Measurements from ENCODE around the gene NBL1. TPM values are rescaled to one million over a fixed set of nuclear protein-coding genes. Genes with fewer than 3 reads are reported as not detected.
"Not testable (repeated sequence)": the region's sequence is repeated elsewhere in the genome, so short reads cannot be mapped to it uniquely, and the experiment has no call there.

Gene NBL1
- total RNA-seq, 3 donors from 2014 or later, result 20.7 to 27.6 (median 20.7) TPM

DNA sequence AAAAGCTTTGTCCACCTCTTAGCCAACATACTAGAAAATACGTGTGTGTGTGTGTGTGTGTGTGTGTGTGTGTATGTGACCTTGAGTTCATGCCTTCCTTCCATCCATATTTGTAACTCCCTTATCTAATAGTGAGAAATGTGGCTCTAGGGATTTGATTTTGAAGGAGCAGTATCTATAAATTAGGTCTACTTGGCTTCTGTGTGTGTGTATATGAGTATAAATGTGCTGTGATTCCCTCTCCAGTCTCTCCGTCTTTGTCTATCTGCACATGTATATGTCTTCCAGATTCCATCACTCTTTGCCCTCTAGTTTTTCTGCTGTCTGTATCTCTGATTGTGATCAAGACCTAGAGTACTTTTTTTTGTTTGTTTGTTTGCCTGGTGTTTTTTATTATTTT is 11.9 kb upstream of the NBL1 start:
- no peaks in the 10 kb centered on the region for H3K4me1 Mint-ChIP-seq (ENCODE audit: low read depth)
- ATAC-seq, result no peak
- H3K36me3 Mint-ChIP-seq (ENCODE audit: insufficient read depth), result peaks cover 5% of the 10 kb centered on the region
- no peak overlapping the region for H3K4me3 Mint-ChIP-seq
- no peak for DNase-seq
- H3K27me3 Mint-ChIP-seq (ENCODE audit: low read depth), result no peaks in the 10 kb centered on the region
- no peaks in the 10 kb centered on the region for H3K9me3 Mint-ChIP-seq

DNA sequence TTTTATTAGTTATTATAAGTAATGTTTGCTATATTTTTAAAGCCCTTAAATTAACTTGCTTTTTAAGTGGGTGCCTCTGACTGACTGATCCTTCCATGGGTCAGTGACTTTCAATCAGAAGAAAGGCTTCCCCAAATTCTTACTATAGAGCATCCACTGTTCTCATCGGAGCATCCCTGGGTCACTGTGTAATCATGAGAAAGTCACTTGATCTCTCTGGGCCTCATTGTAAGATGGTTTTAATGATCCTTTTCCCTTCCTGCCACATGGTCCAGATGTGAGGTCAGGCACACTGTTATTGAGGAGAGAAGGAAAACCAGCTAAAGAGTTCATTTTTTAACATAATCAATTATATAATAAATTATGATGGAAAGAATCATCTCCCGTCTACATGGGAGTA is 11.0 kb upstream of the NBL1 start:
- no peaks in the 10 kb centered on the region for H3K27me3 Mint-ChIP-seq (ENCODE audit: low read depth)
- no peaks in the 10 kb centered on the region for H3K9me3 Mint-ChIP-seq
- H3K4me1 Mint-ChIP-seq (ENCODE audit: low read depth), result no peaks in the 10 kb centered on the region

DNA sequence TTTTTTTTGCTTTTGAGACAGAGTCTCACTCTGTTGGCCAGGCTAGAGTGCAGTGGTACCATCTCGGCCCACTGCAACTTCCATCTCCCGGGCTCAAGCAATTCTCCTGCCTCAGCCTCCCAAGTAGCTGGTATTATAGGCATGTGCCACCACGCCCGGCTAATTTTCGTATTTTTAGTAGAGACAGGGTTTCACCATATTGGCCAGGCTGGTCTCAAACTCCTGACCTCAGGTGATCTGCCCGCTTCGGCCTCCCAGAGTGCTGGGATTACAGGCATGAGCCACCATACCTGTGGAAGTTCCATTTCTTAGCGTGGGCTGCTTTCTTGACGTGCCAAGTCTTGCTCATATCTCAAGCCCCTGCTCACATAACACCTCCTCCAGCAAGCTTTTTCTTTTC is 9.0 kb upstream of the NBL1 start:
- not testable (repeated sequence) for DNase-seq; ATAC-seq; H3K27me3 Mint-ChIP-seq (ENCODE audit: low read depth); H3K9me3 Mint-ChIP-seq; H3K4me3 Mint-ChIP-seq; H3K36me3 Mint-ChIP-seq (ENCODE audit: insufficient read depth); H3K4me1 Mint-ChIP-seq (ENCODE audit: low read depth)

More for the DNA sequence above, 11.0 kb upstream of the NBL1 start:
- ATAC-seq (no peak), DNase-seq (no peak)
- Mint-ChIP-seq H3K4me3 (no peak overlapping the region), H3K36me3 (ENCODE audit: insufficient read depth) (peaks cover 2% of the 10 kb centered on the region)

DNA sequence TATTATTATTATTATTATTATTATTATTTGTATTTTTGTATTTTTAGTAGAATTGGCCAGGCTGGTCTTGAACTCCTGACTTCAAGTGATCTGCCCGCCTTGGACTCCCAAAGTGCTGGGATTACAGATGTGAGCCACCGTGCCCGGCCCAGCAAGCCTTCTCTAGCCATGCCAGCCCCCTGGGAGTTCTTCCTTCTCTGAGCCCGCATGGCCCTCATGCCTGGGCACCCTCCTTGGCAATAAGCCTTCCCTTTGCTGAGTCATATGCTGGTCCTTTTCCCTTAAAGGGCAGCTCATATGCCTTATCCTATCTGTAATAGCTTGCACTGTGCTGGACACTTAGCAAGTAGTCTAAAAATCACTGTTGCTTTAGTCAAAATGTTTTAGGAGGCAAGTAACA is 8.5 kb upstream of the NBL1 start:
- H3K4me1 Mint-ChIP-seq (ENCODE audit: low read depth), result no peaks in the 10 kb centered on the region
- no peak for ATAC-seq
- no peak overlapping the region for H3K4me3 Mint-ChIP-seq
- H3K27me3 Mint-ChIP-seq (ENCODE audit: low read depth), result no peaks in the 10 kb centered on the region
- no peaks in the 10 kb centered on the region for H3K9me3 Mint-ChIP-seq
- H3K36me3 Mint-ChIP-seq (ENCODE audit: insufficient read depth), result no peaks in the 10 kb centered on the region
- no peak for DNase-seq

DNA sequence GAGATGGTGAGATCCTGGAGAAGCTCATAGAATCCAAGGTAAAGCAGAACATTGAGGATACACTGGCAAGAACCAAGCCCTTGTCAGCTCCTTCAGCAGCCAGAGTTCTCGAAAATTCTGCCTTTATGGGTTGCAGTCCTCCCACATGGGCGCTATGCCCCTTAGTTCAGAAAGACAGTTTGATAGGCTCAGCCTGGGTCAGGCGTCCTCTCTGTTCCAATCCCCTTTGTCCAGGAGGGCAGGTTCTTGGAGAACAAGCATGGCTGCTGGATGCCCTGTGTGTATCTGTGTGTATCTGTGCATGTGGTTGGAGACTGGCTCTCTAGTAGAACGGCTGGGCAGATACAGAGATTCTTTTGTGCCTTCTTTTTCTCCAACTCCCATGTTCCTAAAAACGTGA is 8.0 kb upstream of the NBL1 start:
- ATAC-seq (no peak), DNase-seq (no peak)
- no peaks in the 10 kb centered on the region for H3K4me1 Mint-ChIP-seq (ENCODE audit: low read depth)
- H3K36me3 Mint-ChIP-seq (ENCODE audit: insufficient read depth), result no peaks in the 10 kb centered on the region
- no peak overlapping the region for H3K4me3 Mint-ChIP-seq
- no peaks in the 10 kb centered on the region for H3K9me3 Mint-ChIP-seq
- H3K27me3 Mint-ChIP-seq (ENCODE audit: low read depth), result no peaks in the 10 kb centered on the region

DNA sequence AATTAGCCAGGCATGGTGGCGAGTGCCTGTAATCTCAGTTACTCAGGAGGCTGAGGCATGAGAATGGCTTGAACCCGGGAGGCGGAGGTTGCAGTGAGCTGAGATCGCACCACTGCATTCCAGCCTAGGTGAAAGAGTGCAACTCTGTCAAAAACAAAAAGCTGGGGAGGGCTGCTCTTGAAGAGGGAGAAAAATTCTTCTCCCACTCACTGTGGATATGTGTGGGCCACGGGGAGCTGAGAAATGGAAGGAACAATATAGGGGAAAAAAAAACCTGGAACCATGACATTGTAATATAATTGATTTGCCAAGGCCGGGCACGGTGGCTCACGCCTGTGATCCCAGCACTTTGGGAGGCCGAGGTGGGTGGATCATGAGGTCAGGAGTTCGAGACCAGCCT is 7.4 kb upstream of the NBL1 start:
- not testable (repeated sequence) for ATAC-seq; H3K27me3 Mint-ChIP-seq (ENCODE audit: low read depth); H3K9me3 Mint-ChIP-seq; H3K4me3 Mint-ChIP-seq; H3K4me1 Mint-ChIP-seq (ENCODE audit: low read depth); DNase-seq; H3K36me3 Mint-ChIP-seq (ENCODE audit: insufficient read depth)

DNA sequence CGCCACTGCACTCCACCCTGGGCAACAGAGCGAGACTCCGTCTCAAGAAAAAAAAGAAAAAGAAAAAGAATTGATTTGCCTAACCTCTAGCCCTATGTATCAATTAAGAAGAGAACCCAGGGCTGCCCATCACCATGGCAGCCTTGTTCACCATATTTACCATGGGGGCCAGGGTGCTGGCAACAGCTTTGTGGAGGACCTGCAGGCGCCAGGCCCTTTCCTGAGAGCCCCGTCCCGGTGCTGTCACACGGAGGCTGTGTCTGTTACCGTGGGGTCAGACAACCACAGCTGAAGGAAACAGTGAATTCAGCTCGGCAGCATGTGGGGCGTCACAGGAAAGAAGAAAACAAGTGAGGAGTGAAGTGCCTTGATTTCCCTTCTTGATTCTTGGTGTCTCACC is 6.5 kb upstream of the NBL1 start:
- Mint-ChIP-seq H3K4me3 (no peak overlapping the region), H3K9me3 (no peaks in the 10 kb centered on the region), H3K36me3 (ENCODE audit: insufficient read depth) (no peaks in the 10 kb centered on the region), H3K27me3 (ENCODE audit: low read depth) (peaks cover under 1% of the 10 kb centered on the region), H3K4me1 (ENCODE audit: low read depth) (no peaks in the 10 kb centered on the region)
- DNase-seq, result no peak
- no peak for ATAC-seq

DNA sequence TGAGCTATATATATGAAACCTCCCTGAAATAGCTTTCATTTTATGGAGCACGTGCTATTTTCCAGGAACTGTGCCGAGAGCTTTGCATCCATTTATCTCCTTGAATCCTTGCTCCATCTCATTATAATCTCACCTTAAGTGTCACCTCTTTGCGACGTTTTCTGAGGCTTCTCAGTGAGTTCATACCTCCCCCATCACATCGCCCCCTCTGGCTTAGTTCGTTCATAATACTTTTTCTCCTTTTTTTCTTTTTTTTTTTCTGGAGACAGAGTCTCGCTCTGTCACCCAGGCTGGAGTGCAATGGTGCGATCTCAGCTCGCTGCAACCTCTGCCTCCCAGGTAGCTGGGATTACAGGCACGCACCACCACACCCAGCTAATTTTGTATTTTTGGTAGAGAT is 4.9 kb upstream of the NBL1 start:
- DNase-seq; H3K4me1 Mint-ChIP-seq (ENCODE audit: low read depth); H3K36me3 Mint-ChIP-seq (ENCODE audit: insufficient read depth); H3K9me3 Mint-ChIP-seq; H3K4me3 Mint-ChIP-seq; ATAC-seq: not testable (repeated sequence)
- peaks cover 10% of the 10 kb centered on the region for H3K27me3 Mint-ChIP-seq (ENCODE audit: low read depth)

DNA sequence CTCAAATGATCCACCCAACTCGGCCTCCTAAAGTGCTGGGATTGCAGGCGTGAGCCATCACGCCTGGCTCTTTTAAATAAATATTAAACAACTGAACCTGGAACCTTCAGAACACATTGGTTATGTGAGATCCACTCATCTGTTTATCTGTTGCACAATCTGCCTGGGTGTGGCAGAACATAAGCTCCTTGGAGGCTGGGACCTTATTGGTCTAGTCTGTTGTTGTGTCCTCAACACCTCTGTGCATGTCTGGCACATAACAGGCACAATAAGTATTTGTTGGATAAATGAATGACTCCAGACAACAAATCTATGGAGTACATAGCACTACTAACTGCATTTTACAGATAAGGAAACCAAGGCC is 4.1 kb upstream of the NBL1 start:
- ATAC-seq, result no peak
- DNase-seq, result no peak
- no peaks in the 10 kb centered on the region for H3K9me3 Mint-ChIP-seq

DNA sequence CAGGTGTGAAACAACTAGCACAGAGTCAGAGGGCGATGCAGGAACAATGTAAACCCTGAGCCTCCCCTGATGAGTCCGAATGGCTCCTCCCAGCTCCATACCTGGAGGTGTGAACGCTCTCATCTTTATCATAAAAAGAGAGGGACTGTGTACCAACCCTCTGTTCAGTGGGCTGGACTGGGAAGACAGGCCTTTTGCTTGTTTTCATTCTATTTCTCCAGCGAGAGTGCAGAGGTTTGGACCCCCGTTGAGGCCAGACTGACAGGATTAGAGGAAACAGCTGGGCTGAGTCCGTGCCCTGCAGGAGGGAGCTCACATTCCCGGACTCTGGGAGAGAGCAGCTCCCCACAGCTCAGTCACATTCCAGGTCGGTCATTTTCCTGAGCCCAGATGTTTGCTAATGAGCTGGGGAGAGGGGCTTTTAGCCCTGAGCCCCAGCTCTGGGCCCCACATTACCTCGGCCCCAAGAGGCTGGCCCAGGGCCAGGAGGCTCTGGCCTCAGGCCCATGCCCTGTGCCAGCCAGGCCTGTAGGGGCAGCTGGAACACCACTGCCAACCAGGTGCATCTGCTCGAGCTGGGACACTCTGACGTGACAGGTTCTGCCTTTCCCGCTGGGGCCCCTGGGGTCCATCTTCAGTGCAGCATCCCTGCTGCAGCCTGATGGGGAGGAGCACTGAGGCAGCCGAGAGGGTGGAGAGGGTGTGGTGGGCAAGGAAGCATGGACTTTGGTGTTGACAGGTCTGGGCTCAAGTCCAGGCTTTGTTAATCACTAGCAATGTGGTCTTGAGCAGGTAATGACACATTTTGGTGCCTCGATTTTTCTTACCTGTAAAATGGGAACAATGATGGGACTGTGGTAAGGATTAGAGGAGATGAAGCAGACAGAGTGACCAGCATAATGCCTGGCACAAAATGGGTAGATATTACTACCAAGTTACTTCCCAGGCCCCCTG is 3.5 kb upstream of the NBL1 start:
- H3K27me3 Mint-ChIP-seq (ENCODE audit: low read depth), result peaks cover 12% of the 10 kb centered on the region
- H3K9me3 Mint-ChIP-seq, result no peaks in the 10 kb centered on the region
- H3K36me3 Mint-ChIP-seq (ENCODE audit: insufficient read depth), result no peaks in the 10 kb centered on the region
- H3K4me3 Mint-ChIP-seq, result no peak overlapping the region
- ATAC-seq (no peak), DNase-seq (no peak)
- peaks cover 11% of the 10 kb centered on the region for H3K4me1 Mint-ChIP-seq (ENCODE audit: low read depth)

More for the DNA sequence above, 4.1 kb upstream of the NBL1 start:
- H3K36me3 Mint-ChIP-seq (ENCODE audit: insufficient read depth), result no peaks in the 10 kb centered on the region
- H3K4me3 Mint-ChIP-seq, result no peak overlapping the region
- peaks cover 8% of the 10 kb centered on the region for H3K4me1 Mint-ChIP-seq (ENCODE audit: low read depth)
- peaks cover 12% of the 10 kb centered on the region for H3K27me3 Mint-ChIP-seq (ENCODE audit: low read depth)

DNA sequence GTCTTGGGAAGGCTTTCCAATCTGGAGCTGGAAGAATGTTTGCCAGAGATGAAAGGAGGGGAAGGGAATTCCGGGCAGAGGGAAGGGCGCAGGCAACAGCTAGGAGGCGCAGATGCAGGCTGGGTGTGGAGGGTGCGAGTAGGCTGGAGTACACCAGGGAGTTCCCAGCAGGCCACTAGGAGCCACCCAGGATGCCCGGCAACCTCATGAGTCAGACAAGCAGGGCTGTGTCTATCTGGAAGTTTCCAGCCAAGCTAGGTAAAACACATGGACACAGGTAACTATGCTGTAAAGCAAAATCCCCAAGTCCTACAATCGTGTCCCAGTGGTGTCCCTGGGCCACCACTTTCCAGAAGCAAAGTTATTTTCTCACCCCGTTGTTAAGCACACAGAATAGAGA is 990 bp upstream of the NBL1 start:
- no peak for ATAC-seq
- Mint-ChIP-seq H3K4me1 (ENCODE audit: low read depth) (peaks cover 30% of the 10 kb centered on the region), H3K9me3 (no peaks in the 10 kb centered on the region), H3K4me3 (peak overlapping the region; percentile 82), H3K27me3 (ENCODE audit: low read depth) (peaks cover 12% of the 10 kb centered on the region), H3K36me3 (ENCODE audit: insufficient read depth) (no peaks in the 10 kb centered on the region)
- no peak for DNase-seq

DNA sequence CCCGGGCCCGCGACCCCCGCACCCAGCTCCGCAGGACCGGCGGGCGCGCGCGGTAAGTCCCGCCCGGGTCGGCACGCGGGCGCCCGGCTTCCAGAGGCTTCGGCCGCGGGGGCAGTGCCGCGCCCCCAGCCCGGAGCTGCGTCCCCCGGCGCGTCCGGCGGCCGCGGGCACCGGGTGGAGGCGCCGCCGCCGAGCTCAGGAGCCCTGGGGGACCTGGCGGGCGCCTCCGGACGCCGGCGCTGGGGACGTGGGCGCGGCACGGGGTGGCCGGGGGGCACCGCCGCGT is 227 bp downstream of the NBL1 start:
- Mint-ChIP-seq H3K4me1 (ENCODE audit: low read depth) (peaks cover 30% of the 10 kb centered on the region), H3K4me3 (no peak overlapping the region), H3K9me3 (no peaks in the 10 kb centered on the region), H3K27me3 (ENCODE audit: low read depth) (peaks cover 12% of the 10 kb centered on the region), H3K36me3 (ENCODE audit: insufficient read depth) (no peaks in the 10 kb centered on the region)
- DNase-seq (no peak), ATAC-seq (peak in 1 of 2 donors; percentile 22)

DNA sequence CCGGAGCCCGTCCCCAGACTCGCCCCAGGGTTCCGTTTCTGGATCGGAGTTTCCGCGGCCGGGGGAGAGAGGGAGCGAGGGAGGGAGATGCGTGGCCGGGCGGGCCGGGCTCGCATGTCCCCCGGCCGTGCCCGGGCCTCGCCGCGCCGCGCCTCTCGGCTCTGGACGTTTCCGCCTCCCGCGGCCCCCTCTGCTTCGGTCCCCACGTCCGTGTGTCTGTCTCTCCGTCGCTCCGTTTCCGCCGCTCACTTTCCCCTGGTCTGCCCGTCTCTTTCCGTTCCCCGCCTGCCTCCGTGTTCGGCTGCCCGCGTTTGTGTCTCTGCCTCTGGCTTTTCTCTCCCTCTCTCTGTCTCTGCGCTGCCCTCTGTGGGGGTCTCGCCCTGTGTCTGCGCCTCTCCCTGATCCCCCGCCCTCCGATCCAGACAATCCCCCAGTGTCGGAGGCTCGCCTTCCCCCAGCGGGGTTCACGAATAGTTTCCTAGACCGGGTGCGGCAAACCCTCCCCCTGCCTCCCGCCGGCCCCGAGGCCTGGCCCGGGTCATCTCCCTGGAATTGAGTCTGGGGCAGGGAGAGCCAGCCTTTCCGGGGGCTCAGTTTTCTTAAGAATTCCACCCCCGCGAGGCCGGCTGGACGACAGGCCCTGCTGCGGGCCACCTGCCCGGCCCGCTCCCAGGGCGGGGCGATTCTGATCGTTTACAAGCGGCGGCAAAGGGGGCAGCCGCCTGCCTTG is 735 bp downstream of the NBL1 start:
- ATAC-seq, result peak; percentile 52 to 59
- H3K9me3 Mint-ChIP-seq, result no peaks in the 10 kb centered on the region
- peak overlapping the region; percentile 89 for H3K4me3 Mint-ChIP-seq
- H3K4me1 Mint-ChIP-seq (ENCODE audit: low read depth), result peaks cover 30% of the 10 kb centered on the region
- DNase-seq, result no peak
- peaks cover 12% of the 10 kb centered on the region for H3K27me3 Mint-ChIP-seq (ENCODE audit: low read depth)
- H3K36me3 Mint-ChIP-seq (ENCODE audit: insufficient read depth), result no peaks in the 10 kb centered on the region

DNA sequence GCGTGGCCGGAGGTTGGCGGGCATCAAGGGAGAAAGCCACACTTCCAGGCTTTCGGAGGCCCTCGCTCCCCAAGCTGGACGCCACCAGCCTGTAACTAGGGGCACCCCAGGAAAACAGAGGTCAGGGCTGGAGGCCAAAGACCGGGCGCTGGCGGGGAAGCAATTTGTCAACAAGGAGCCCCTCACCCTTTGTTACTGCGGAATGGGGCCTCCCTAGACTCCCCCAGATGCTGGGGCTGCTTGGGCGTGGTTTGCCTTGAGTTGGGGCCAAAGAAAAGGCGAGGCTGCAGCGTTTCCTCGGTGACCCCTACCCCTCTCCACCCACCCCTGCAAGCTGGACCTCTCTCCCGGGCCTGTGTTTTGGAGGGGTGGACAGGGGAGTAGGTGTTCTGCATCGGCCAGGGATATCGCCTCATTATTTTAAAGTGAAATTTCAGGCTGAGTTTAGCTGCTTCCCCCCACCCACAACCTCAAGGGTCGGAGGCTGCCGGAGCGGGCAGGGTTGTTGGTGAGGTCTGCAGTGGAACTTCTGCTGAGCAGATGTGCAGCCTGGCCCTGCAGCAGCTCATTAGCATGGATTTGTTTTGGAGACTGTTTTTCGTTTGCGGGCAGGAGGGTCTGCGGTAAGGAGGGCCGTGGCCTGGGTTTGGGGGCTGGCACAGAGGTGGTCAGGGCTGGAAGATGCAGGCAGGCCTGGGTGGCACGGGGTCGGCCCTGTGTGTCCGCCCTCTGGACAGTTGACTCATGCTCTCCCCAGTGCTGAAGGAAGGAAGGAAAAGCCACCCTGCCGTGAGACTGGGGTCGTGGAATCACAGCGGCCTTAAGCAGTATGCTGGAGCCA is 1.5 kb downstream of the NBL1 start:
- DNase-seq (no peak), ATAC-seq (no peak)
- peaks cover 30% of the 10 kb centered on the region for H3K4me1 Mint-ChIP-seq (ENCODE audit: low read depth)
- no peaks in the 10 kb centered on the region for H3K36me3 Mint-ChIP-seq (ENCODE audit: insufficient read depth)
- peaks cover 12% of the 10 kb centered on the region for H3K27me3 Mint-ChIP-seq (ENCODE audit: low read depth)
- H3K9me3 Mint-ChIP-seq, result no peaks in the 10 kb centered on the region
- H3K4me3 Mint-ChIP-seq, result peak overlapping the region; percentile 89
